Liver (tissue), 9 donors: ENCODE results near the gene WWOX. TPM values are rescaled to one million over a fixed set of nuclear protein-coding genes. Genes with fewer than 3 reads are reported as not detected.

Experiments used
- DNase-seq: peaks from one replicate; pipeline ENCODE4 v3.0.0-alpha.2; 2017; ENCODE audit warnings: low spot score
- H3K27ac ChIP-seq, 2 donors: one replicate each; pipeline ENCODE4 v1.7.0; 2013; ENCODE audit warnings: inconsistent platforms in 2 of 2, low read length in 2 of 2, control low read depth in 1 of 2, low read depth in 1 of 2, mild to moderate bottlenecking in 1 of 2
- H3K27me3 ChIP-seq, 4 donors: one replicate each; pipeline versions ENCODE4 v1.6.1 to v1.7.0; 2013; ENCODE audit warnings: low read length in 3 of 4, inconsistent platforms in 1 of 4, mild to moderate bottlenecking in 1 of 4, moderate library complexity in 1 of 4; ENCODE audit not compliant: control insufficient read depth in 4 of 4, insufficient read depth in 4 of 4
- H3K36me3 ChIP-seq, 4 donors: one replicate each; pipeline versions ENCODE4 v1.6.1 to v1.7.0; 2013; ENCODE audit warnings: low read length in 3 of 4, mild to moderate bottlenecking in 3 of 4, low read depth in 1 of 4, moderate library complexity in 1 of 4; ENCODE audit not compliant: control insufficient read depth in 4 of 4, insufficient read depth in 3 of 4
- H3K4me1 ChIP-seq, 4 donors: one replicate each; pipeline versions ENCODE4 v1.6.1 to v1.7.0; 2013; ENCODE audit warnings: low read length in 3 of 4, mild to moderate bottlenecking in 3 of 4, moderate library complexity in 1 of 4; ENCODE audit not compliant: control insufficient read depth in 4 of 4, insufficient read depth in 4 of 4
- H3K4me3 ChIP-seq, 3 donors: one replicate each; pipeline versions ENCODE4 v1.6.1 to v1.7.0; 2013; ENCODE audit warnings: low read length in 3 of 3, control low read depth in 1 of 3, low read depth in 1 of 3, mild to moderate bottlenecking in 1 of 3
- H3K9ac ChIP-seq, 2 donors: one replicate each; pipeline ENCODE4 v1.7.0; 2013; ENCODE audit warnings: low read length in 2 of 2, mild to moderate bottlenecking in 2 of 2, moderate library complexity in 2 of 2, control low read depth in 1 of 2, low read depth in 1 of 2
- H3K9me3 ChIP-seq, 4 donors: one replicate each; pipeline versions ENCODE4 v1.6.1 to v1.7.0; 2013; ENCODE audit warnings: low read length in 3 of 4; ENCODE audit not compliant: control insufficient read depth in 4 of 4
- ATF3 ChIP-seq: IDR thresholded peaks from 2 replicates; pipeline ENCODE4 v1.6.1; 2016; ENCODE audit warnings: antibody characterized with exemption
- CTCF ChIP-seq: fragments of 150-350 bp; IDR thresholded peaks from 2 replicates; pipeline ENCODE4 v1.5.1; 2017; ENCODE audit warnings: improper control_type of control experiment, low read depth, low read length; ENCODE audit not compliant: missing input control
- EGR1 ChIP-seq, 2 donors: IDR thresholded peaks; 2 replicates each; pipeline ENCODE4 v1.6.1; 2016 to 2018; ENCODE audit warnings: antibody characterized with exemption in 2 of 2, low read depth in 2 of 2
- FOXA1 ChIP-seq: IDR thresholded peaks from 2 replicates; pipeline ENCODE4 v1.6.1; 2016; ENCODE audit warnings: antibody characterized with exemption
- FOXA2 ChIP-seq: IDR thresholded peaks from 2 replicates; pipeline ENCODE4 v1.6.1; 2016; ENCODE audit warnings: antibody characterized with exemption
- GABPA ChIP-seq, 2 donors: IDR thresholded peaks in 1 of 2; conservative IDR thresholded peaks in 1 of 2; 2 replicates each; pipeline ENCODE4 v1.6.1; 2016; ENCODE audit warnings: antibody characterized with exemption in 2 of 2, mild to moderate bottlenecking in 1 of 2, moderate library complexity in 1 of 2
- HNF4A ChIP-seq, 2 donors: conservative IDR thresholded peaks; 2 replicates each; pipeline ENCODE4 v1.6.1; 2016; ENCODE audit warnings: antibody characterized with exemption in 2 of 2, mild to moderate bottlenecking in 2 of 2
- HNF4G ChIP-seq: IDR thresholded peaks from 2 replicates; pipeline ENCODE4 v1.6.1; 2016; ENCODE audit warnings: antibody characterized with exemption
- JUND ChIP-seq, 2 donors: IDR thresholded peaks; 2 replicates each; pipeline ENCODE4 v1.6.1; 2016; ENCODE audit warnings: antibody characterized with exemption in 2 of 2
- MAX ChIP-seq: IDR thresholded peaks from 2 replicates; pipeline ENCODE4 v1.6.1; 2016; ENCODE audit warnings: antibody characterized with exemption
- NR2F2 ChIP-seq: IDR thresholded peaks from 2 replicates; pipeline ENCODE4 v1.6.1; 2016; ENCODE audit warnings: antibody characterized with exemption
- RAD21 ChIP-seq, 2 donors: IDR thresholded peaks; 2 replicates each; pipeline ENCODE4 v1.6.1; 2016; ENCODE audit warnings: antibody characterized with exemption in 2 of 2, mild to moderate bottlenecking in 2 of 2
- REST ChIP-seq: IDR thresholded peaks from 2 replicates; pipeline ENCODE4 v1.6.1; 2016; ENCODE audit warnings: antibody characterized with exemption, mild to moderate bottlenecking
- RXRA ChIP-seq, 2 donors: IDR thresholded peaks; 2 replicates each; pipeline ENCODE4 v1.6.1; 2017 to 2018; ENCODE audit warnings: antibody characterized with exemption in 2 of 2, mild to moderate bottlenecking in 1 of 2
- SP1 ChIP-seq: IDR thresholded peaks from 2 replicates; pipeline ENCODE4 v1.6.1; 2018; ENCODE audit warnings: antibody characterized with exemption, mild to moderate bottlenecking
- TAF1 ChIP-seq: conservative IDR thresholded peaks from 2 replicates; pipeline ENCODE4 v1.6.1; 2016; ENCODE audit warnings: antibody characterized with exemption, mild to moderate bottlenecking
- YY1 ChIP-seq: IDR thresholded peaks from 2 replicates; pipeline ENCODE4 v1.6.1; 2016; ENCODE audit warnings: antibody characterized with exemption, mild to moderate bottlenecking
- ZBTB33 ChIP-seq: IDR thresholded peaks from 2 replicates; pipeline ENCODE4 v1.6.1; 2016; ENCODE audit warnings: antibody characterized with exemption
- WGBS: extraction: QIAGEN DNeasy Blood & Tissue Kit; methylation state at CpG from one replicate; pipeline ENCODE4 v1.1.7; 2013; 5-methylcytosine and 5-hydroxymethylcytosine counted together
- polyA plus RNA-seq, 2 donors: library from polyadenylated mRNA; stranded (reverse) in 1 of 2; unstranded in 1 of 2; fragments of 200-250 nt in 1 of 2; fragments of >200 nt in 1 of 2; fragmentation: Nextera tagmentation in 1 of 2; extraction: Ambion mirVana in 1 of 2; gene quantifications; one replicate each; pipeline versions ENCODE4 v1.2.1 to v1.2.3, GENCODE V29; 2013 to 2015
- total RNA-seq, 2 donors: library from RNA; depleted of rRNA; stranded (reverse); fragments of >200 nt; gene quantifications; one replicate each; pipeline ENCODE4 v1.2.3, GENCODE V29; 2014
- donor health status: healthy.
- donor health status: healthy.
- donor health status: healthy.
- donor health status: healthy.
- donor health status: healthy.

The WWOX gene
- total and polyA plus RNA-seq, 4 donors, result 9.8 to 46.0 (median 15.3) TPM

- TF ChIP-seq MAX (no peak), REST (no peak), HNF4A (conservative IDR thresholded peaks at IDR 0.05) (no peak), YY1 (no peak), NR2F2 (no peak), JUND (IDR thresholded peaks at IDR 0.05) (no peak), RXRA (IDR thresholded peaks at IDR 0.05) (no peak), CTCF (no peak), TAF1 (no peak), SP1 (no peak), HNF4G (no peak), FOXA2 (no peak), EGR1 (IDR thresholded peaks at IDR 0.05; ENCODE audit: low read depth in 2 of 2) (no peak), ATF3 (no peak), FOXA1 (no peak), RAD21 (IDR thresholded peaks at IDR 0.05) (no peak), GABPA (IDR thresholded peaks at IDR 0.05 in 1 of 2, conservative IDR thresholded peaks at IDR 0.05 in 1 of 2) (no peak)
- 82% methylated on average over 5 of the region's 5 CpGs for WGBS
- no peak overlapping the region for H3K4me3 ChIP-seq
- no peak for DNase-seq
- H3K9ac ChIP-seq, result no peak overlapping the region
- no peaks in the 10 kb centered on the region for H3K4me1 ChIP-seq
- no peaks in the 10 kb centered on the region for H3K36me3 ChIP-seq
- H3K27ac ChIP-seq, result no peak overlapping the region
- no peaks in the 10 kb centered on the region for H3K9me3 ChIP-seq
- no peaks in the 10 kb centered on the region for H3K27me3 ChIP-seq
Measured at GRCh38 chr16:78146807-78147206, 47.4 kb downstream of the WWOX start.

GRCh38 chr16:78147911-78148401, 48.5 kb downstream of the WWOX start:
- Histone ChIP-seq H3K27ac (no peak overlapping the region), H3K4me1 (no peaks in the 10 kb centered on the region), H3K9me3 (no peaks in the 10 kb centered on the region), H3K27me3 (no peaks in the 10 kb centered on the region), H3K9ac (no peak overlapping the region), H3K4me3 (no peak overlapping the region), H3K36me3 (no peaks in the 10 kb centered on the region)
- 88% methylated on average over 10 of the region's 10 CpGs for WGBS
- DNase-seq, result no peak
- TF ChIP-seq RXRA (IDR thresholded peaks at IDR 0.05) (no peak), FOXA2 (no peak), CTCF (no peak), YY1 (no peak), NR2F2 (no peak), RAD21 (IDR thresholded peaks at IDR 0.05) (no peak), EGR1 (IDR thresholded peaks at IDR 0.05; ENCODE audit: low read depth in 2 of 2) (no peak), TAF1 (no peak), GABPA (IDR thresholded peaks at IDR 0.05 in 1 of 2, conservative IDR thresholded peaks at IDR 0.05 in 1 of 2) (no peak), ATF3 (no peak), ZBTB33 (no peak), MAX (no peak), FOXA1 (no peak)
